ENCODE data around the gene PGAP1. TPM values are rescaled to one million over a fixed set of nuclear protein-coding genes. Genes with fewer than 3 reads are reported as not detected.

The PGAP1 gene
- total RNA-seq, 2 donors from 2014 or later: 5.7 to 10.5 TPM

DNA sequence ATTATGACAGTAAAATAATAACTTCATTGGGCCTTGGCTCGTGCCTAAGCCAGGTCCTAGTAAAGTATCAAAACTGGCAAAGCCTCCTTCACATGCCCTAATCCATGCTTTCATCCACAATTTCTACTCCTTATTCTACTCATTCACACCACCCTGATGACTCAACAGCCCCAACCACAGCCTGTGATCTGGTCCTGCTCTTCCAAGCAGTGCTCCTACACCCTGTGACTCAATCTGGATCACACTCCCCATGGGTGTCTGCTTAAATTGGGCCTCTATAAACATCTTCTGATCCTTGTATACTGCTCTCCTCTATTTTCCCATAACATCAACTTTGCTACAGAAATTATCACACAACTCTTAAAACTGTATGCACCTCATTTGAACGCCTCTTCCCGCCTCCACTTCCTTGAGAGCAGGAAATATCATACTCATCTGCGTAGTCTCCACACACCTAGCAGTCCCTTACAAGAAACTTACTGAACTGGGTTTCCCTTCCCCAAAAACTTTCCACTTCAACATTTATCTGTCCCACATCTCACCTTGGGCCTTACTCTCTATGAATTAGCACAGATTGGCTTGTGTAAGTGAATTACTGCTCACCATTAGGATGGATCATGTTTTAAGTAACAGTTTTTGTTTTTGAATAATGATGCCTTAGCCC lies 142.9 kb downstream of the PGAP1 start:
- no peak for DNase-seq (ENCODE audit: low spot score)

More for the DNA sequence above, 142.9 kb downstream of the PGAP1 start:
- TF ChIP-seq, protein P1, sequence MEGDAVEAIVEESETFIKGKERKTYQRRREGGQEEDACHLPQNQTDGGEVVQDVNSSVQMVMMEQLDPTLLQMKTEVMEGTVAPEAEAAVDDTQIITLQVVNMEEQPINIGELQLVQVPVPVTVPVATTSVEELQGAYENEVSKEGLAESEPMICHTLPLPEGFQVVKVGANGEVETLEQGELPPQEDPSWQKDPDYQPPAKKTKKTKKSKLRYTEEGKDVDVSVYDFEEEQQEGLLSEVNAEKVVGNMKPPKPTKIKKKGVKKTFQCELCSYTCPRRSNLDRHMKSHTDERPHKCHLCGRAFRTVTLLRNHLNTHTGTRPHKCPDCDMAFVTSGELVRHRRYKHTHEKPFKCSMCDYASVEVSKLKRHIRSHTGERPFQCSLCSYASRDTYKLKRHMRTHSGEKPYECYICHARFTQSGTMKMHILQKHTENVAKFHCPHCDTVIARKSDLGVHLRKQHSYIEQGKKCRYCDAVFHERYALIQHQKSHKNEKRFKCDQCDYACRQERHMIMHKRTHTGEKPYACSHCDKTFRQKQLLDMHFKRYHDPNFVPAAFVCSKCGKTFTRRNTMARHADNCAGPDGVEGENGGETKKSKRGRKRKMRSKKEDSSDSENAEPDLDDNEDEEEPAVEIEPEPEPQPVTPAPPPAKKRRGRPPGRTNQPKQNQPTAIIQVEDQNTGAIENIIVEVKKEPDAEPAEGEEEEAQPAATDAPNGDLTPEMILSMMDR (IDR thresholded peaks at IDR 0.05): no peak
- Histone ChIP-seq H3K4me1 (no peaks in the 10 kb centered on the region), H3K36me3 (peaks cover 76% of the 10 kb centered on the region), H3K9me3 (no peaks in the 10 kb centered on the region), H3K27me3 (no peaks in the 10 kb centered on the region), H3K27ac (no peak overlapping the region), H3K4me3 (no peak overlapping the region)

Other genes with a start within 250 kb of the PGAP1 start
- 10 to 100 TPM; 13.0 to 14.2 TPM for gene GTF3C3, start 127.0 kb downstream of the PGAP1 start, total RNA-seq
- gene C2orf66, start 117.4 kb downstream of the PGAP1 start, total RNA-seq: not detected